NK-92 treated with Interleukin-12 subunit alpha and Interleukin-12 subunit beta, amount 100 ng/mL, for 24 hours (cell line): ENCODE data around the gene ST6GALNAC5.
"Not testable (repeated sequence)": the region's sequence is repeated elsewhere in the genome, so short reads cannot be mapped to it uniquely, and the experiment has no call there.

ENCODE experiments used
- DNase-seq: peaks from one replicate; lab custom pipeline; 2025; lab: John Stamatoyannopoulos, UW

ST6GALNAC5 gene

DNA sequence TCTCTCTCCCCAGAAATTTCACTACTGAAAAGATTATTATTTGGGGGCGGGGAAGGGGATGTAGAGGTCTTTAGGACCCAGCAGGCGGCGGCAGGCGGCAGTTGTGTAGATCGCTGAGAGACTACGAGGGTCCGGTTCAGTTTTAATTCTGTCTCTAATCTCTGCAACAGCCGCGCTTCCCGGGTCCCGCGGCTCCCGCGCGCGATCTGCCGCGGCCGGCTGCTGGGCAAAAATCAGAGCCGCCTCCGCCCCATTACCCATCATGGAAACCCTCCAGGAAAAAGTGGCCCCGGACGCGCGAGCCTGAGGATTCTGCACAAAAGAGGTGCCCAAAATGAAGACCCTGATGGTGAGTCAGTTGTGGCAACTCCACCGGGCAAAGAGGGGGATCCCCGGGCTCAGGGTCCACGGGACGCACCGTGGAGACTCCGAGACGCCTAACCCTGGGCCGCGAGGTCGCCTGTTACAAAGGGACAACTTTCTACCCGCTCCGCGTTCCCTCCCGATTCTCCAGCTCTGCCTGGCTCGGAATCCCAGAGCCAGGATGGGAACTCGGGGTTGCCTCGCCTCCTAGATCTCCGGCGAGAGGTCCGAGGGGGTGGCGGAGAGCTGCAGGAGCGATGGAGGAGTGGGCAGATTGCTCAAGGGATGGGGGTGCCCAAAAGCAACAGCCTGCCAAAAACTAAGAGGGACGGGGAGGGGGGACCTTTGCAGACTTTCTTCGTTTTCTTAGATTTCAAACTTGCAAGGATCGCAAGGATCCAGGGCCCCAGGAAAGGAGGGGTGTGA is at the start of gene ST6GALNAC5:
Gene ST6GALNAC5 (plus strand): TSS at position 139 of the 789 bp plus-strand sequence.
- DNase-seq: no peak

DNA sequence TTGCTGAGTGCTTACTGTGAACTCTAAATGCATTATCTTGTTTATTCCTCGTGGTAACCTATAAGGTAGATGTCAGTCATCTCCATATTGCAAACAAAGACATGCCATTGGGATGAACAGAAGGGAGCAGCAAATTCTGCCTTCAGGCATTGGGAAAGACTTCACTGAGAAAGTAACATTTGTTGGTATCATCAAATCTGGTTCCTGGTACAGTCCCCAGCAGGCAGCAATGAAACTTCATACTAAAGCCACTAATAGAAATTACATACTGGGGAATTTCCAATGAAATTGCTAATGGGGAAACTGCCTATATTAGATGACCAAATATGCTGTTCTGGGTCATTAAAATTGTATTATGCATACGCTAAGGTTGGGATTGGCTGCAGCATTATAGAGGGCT is 47.3 kb upstream of the ST6GALNAC5 start:
- DNase-seq: no peak

DNA sequence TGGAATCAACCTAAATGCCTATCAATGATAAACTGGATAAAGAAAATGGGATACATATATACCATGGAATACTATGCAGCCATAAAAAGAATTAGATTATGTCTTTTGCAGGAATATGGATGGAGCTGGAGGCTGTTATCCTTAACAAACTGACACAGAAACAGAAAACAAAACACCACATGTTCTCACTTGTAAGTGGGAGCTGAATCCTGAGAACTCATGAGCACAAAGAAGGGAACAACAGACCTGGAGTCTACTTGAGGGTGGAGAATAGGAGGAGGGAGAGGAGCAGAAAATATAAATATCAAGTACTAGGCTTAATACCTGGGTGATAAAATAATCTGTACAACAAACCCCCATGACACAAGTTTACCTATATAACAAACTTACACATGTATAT is 44.3 kb upstream of the ST6GALNAC5 start:
- DNase-seq: not testable (repeated sequence)

DNA sequence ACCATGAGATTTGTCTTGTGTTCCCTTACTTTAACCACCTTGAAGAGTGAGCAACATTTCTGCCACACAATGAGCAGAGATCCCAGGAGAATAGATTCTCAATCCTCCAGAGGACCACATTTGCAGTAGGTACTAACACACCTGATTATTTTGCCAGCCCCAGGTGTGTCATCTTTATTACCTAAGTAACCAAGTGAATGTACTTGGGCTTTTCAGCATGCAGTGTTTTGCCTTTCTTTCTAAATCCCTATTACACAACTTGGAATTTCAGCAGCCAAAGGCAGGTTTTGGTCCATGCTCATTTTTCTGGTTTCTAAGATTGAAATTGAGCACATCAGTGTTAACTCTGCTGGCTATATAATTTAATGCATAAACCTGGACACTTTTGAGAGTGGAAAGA is 43.2 kb upstream of the ST6GALNAC5 start:
- DNase-seq: no peak

DNA sequence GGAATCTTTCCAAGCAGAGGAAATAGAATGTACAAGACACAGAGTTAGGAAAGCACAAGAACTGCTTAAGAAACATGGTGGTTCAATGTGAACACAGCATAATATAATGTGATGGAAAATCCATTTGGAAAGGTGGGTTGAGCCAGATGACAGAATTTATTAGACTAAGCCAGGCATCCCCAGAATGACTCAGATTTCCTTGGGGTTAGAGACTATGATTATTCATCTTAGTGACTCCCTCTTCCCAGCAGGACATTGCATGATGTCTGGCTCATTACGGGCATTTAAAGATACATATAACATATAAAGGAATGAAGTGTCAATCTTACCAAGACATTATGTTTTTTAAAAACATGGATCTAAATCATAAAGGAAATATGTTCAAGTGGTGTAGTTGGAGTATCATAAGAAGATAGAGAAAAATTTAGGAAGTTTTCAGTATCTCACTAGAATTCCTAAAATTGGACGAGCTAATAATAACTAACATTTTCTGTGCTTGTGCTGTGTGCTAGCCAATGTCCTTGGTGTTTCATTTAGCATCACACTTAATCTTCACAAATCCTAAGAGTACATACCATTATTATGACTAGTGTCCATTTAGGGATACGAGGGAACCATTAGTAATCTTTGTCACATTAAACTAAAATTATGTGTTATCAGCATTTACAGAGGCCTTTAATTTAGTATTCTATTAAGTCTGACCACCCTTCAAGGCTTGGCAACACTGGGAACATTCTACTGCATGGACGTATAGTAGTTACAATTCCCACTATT is 41.0 kb upstream of the ST6GALNAC5 start:
- DNase-seq: no peak

DNA sequence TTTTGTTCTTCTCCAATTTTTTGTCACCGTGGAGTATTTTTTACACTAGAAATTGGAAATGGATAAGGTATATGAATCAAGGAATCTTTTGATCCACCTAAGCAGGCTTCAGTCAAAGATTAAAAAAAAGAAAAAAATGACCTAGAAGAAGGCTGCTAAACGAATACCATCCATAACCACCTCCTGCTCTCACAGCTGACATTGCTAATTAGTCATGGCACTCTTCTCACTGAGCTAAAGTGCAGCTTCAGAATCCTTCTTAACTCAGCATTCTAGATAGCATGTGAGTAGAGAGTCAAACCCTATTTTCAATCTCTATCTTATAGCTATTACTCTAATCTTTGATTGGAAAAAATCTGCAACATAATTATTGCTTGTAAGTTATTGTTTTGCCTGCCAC is 40.2 kb upstream of the ST6GALNAC5 start:
- DNase-seq: no peak

DNA sequence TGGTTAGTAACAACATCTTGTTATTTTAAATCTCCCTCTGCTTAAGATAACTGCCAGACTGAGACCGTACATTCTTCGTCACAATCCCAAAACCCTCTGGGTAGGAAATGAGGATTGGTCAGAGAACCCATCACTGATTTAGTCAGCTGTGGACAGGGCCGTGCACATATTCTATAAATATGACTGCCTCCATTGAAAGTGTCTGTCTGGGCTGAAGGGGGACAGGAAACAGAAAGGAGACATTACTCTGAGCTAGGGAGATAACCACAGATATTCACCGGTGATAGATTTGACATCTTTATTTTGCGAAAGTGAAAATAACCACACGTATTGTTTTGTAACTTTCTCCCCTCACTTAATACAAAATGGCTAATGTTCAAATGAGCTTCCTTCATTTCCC is 36.9 kb upstream of the ST6GALNAC5 start:
- no peak for DNase-seq

DNA sequence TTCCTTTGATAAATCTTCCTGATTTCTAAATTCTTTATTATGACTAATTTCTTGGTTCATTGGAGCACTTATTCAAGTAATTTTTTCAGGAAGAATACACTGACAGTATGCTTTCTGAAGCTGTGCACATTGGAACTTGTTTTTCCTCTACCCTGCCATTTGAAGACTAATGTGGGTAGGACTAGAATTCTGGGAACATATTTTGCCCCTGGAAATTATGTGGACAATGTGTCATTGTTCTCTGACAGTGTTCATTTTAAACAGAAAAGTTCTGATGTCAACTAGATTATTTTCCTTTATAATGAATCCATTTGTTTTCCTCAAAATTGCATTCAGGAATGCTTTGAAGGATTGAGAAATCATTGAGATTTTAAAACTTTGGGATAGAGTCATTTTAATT is 34.8 kb upstream of the ST6GALNAC5 start:
- no peak for DNase-seq

DNA sequence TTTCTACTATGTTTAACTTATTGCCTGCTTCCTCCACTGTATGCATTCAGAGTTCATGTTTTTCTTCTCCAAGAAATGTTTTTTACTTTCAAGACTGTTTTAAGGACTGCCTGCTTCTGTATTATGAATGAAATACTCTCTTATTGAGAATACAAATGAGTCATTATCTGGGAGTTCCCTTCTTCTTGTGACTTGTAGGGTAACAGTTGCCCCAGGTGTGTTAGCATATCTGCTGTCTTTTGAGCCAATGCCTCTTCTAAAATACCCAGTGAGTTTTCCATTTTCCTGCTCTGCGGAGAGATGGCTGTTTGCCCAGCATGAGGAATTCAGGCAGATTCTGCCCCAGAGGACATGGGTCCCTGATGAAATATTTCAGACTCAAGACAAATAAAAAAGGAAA is 34.1 kb upstream of the ST6GALNAC5 start:
- no peak for DNase-seq

DNA sequence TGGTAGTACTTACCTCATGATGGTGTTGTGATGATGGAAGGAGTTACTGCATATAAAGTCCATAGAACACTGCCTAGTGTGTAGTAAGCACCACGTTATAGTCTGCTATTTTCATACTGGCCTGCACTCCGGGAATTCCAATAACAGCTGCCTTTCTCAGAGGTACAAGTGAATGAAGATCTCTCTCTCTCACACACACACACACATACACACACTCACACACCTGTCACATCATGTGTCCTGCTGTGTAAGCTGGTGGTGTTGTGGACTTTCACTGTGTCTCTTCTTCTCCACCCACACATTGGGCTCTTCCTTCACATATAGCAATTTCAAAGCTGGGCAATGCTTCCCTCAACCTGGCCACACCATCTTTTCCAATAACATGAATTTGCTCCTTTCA is 33.4 kb upstream of the ST6GALNAC5 start:
- DNase-seq: no peak

DNA sequence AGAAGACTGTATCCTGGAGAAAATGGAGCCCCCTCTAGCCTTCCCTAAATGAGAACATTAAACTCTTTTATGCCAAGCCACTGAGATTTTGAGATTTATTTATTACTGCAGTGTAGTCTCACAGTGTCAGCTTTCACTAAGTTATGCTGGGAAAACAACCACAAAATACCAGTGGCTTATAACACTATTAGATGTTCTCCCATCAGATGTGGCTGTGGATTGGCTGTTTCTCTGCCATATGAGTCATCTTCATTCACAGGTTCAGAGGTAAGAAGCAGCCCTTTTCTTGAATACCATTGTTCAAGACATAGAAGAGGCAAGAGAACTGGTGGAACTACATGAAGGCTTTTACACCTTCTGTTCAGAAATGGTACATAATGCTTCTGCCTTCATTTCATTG is 32.1 kb upstream of the ST6GALNAC5 start:
- DNase-seq: no peak

DNA sequence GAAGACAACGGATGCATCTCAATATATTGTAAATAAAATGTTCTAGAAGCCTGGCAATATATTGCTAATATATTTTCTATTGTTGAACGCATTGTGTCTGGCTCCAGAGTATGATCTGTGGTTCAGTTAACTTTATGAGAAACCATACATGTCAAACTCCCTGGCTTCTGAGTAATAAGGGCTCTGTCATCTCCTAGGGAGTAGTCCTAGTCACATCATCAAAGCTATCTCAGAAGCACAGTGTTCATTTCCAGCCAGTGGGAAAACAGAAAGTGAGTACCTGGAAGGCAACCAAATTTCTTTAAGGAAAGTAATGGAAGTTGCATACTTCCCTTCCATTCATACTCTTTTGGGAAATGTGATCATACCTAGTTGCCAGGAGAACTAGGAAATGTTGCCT is 27.0 kb upstream of the ST6GALNAC5 start:
- DNase-seq: no peak

DNA sequence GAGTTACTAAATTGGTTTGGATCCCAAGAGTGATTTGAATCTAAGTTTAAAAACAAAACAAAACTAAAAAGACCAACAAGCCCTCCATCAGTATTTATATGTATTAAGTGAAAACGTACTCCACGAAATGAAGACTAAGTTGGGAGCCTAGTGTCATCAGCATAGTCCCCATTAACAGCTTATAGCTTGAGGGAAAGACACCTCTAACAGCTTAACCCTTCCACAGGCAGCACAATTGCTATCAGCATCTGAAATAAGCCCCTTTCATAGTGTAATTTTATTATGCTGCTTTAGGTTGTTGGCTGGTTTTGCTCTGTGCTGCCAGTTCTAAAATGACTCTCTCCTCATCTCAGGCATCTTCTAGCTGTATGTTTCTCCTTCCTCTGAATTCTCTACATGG is 25.8 kb upstream of the ST6GALNAC5 start:
- no peak for DNase-seq

DNA sequence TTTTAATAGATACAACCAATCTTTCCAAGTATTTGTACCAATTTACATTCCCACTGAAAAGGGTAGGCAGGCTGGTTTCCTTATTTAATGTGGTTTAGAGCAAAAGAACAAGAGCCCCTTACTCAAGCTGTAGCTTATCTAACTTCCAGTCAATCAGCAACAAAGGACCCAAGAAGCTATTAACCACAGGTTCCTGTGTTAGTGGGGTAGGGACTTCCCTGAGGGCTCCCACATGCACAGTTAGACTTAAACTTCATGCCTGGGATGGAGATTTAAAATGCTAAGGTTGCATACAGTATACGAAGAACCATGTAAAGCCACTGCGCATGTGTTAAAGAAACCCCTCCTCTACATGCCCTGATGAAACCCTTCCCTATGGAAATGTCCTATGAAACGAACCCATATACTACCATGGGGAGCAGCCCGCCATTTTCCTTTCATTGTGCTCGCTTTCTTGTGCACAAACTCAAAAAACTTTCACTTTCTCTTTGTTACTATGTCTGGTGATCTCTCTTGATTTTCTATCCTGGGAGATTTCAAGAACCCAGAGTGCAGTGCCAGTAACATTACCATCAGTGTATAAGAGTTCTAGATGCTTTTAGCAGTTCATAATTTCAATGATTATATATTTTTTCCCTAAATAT is 23.3 kb upstream of the ST6GALNAC5 start:
- no peak for DNase-seq

DNA sequence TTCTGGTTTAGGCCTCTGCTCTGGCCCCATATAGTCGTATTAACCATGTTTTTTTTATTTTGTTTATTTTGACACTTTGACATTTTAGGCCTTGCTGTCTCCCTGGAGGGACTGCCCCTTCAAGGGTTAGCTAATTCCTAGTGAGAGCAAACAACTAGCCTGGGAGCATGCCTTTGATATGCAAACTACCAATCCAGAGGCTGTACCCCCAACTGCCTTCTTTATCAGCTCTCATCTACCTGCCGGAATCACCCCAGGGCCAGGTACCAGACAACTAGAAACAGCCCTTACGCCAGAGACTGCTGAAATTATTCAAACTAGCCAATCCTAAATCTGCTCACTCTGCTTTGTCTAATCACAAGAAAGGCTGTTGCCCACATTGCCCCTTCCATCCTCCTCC is 13.0 kb upstream of the ST6GALNAC5 start:
- DNase-seq: no peak

DNA sequence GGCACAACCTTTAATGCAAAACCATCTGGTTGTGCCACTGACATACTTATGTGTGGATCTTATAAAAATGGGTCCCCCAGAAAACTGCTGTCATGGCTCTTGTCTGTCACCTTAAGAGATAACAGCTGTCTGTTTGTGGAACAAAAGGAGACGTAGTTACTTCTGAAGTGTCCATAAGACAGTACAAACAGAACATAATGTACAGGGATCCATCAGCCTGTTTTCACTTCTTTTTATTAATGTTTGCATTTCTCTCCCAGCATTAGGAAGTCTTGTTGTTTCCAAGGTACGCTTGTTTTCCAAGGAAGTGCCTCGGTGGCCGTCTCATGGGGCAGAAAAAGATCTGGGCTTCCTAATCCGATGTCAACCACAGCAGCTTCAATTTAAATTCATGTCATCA is 11.2 kb upstream of the ST6GALNAC5 start:
- DNase-seq: no peak

DNA sequence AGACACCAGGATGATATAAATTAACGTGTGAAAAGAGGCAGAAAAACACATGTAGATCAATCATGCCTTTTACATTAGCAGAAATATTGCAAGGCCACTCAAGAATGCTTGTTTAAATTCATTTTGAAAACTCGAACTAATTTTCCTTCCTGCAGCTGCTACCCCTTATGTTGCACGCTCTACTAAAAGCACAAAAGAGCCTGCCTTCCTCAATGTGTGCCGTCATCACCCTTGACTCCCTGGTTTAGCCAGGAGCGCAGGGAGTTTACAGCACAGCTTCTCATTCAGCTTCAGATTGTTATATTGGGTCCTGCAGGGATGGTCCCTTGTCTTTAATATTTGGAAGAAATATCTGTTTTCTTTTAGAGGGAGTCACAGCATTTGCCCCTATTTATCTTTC is 10.1 kb upstream of the ST6GALNAC5 start:
- DNase-seq: no peak

DNA sequence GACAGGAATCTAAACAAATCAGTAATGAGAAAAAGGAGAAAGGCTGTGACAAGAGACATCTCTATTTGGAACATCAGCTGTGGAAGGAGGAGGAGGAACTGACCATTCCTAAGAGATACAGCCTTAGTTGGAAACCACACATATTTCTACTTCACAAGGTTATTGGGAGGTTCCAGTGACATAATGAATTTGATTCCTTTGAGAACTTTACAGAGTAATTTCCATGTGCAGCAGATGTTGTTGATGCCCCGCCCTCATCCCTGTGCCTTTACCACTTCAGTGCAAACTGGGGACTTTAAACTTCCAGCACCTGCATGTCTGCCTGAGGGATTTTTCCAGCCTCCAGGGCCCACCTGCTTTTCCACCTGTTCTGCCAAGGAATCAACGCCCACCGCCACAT is 9.3 kb upstream of the ST6GALNAC5 start:
- no peak for DNase-seq

DNA sequence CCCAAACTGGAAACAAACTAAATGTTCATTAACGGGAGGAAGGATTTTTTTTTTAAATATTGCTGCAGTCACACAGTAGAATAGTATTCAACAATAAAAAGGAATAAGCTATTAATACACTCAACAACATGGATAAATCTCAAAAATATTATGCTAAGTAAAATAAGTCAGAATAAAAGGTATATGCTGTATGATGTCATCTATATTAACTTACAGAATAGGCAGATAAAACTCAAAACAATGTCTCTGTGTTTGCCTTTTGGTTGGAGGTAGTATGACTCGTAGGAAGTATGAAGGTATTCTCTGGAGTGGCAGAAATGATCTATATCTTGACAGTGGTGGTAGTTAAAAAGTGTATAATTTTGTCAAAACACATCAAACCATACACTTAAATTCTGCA is 6.1 kb upstream of the ST6GALNAC5 start:
- DNase-seq: no peak

DNA sequence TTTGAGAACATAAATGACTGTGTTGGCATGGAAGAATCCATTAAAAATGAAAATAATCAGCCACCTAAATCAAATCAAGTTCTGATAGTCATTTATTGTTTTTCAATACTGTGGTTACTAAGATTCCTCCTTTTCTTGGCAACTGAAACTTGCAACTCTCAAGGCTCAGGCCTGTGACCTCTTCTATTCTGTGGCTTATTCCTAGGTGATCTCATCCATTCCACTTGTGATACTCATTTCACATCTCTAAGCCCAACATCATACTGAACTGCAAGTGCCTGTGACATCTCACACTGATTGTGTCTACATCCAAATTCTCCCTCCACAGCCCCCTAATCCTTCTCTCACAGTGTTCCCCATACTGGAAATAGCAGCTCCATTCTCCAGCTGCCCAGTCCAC is 4.8 kb upstream of the ST6GALNAC5 start:
- no peak for DNase-seq

DNA sequence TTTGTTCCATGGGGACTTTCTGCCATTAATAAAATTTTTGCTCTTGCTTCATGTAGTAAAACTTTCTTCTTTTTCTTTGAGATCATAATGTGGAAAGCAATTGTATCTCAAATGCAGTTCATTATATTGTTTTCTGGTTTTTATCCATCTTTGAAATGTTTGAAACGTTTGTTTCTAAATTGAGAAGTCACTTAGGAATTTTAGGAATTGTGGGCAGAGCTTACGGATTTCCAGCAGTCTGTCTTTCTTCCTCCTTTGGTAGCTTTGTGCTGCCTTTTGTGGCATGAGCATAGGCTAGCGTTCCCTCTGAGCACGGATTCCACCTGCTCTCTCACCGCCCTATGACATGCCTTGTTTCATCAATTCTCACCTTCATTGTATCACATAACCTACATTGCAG is 2.9 kb upstream of the ST6GALNAC5 start:
- no peak for DNase-seq

DNA sequence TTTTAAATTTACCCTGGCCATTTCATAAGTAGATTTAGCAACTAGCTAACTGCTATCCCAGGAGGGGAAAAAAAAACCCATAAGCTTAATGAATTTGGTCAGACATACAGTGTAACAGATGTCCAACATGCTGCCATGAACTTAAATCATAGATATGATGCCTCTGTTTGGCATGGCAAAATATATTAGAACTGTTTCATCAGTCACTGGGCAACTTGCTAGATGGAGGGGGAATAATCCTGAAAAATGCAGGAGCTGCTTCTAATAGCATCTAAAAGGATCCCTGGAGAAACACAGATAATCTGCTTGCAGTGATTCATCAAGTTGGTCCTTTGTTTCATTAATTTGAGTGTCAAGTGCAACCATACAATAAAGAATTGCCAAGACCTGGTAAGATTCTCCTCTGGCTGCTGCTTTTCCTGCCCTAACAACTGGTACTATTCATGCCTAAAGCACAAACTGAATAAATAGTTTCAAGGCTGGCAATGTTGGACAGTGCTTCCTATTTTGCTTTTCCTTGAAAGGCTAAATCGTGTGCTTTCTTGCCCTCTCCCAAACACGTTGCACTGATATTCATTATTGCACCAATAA is 1.5 kb upstream of the ST6GALNAC5 start:
- no peak for DNase-seq

DNA sequence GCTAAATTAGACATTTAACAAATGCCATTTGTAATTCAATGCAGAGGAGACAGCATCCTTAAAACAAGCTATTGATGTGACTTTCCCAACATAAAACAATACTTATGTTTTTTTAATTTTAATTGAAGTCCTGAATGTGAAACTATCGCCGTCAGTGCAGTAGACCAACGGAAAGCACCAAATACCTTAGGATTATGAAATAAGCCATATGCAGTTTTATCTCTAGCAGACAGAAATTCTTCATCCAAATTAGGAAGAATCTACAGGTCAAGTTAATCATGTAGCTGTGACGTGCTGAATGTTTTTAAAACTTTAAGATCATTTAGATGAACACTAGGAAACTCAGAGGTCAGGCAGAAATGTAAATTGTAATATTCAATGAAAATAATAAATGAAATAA is 714 bp upstream of the ST6GALNAC5 start:
- no peak for DNase-seq
